Omental fat pad (tissue), 4 donors: ENCODE results near the gene LRRC59. TPM values are rescaled to one million over a fixed set of nuclear protein-coding genes. Genes with fewer than 3 reads are reported as not detected.

Source experiments
- ATAC-seq: fragments of 150-250 bp; one replicate; pipeline ENCODE4 v1.9.1; 2016; ENCODE audit warnings: mild to moderate bottlenecking, moderate library complexity; ENCODE audit not compliant: low FRiP score
- DNase-seq: peaks from one replicate; pipeline ENCODE4 v3.0.0-alpha.2; 2019; ENCODE audit warnings: low spot score
- CTCF ChIP-seq, 3 donors: fragments of 450-650 bp; IDR thresholded peaks; one replicate each; pipeline ENCODE4 v1.5.1; 2016 to 2017; ENCODE audit warnings: antibody characterized with exemption in 3 of 3, mild to moderate bottlenecking in 3 of 3, moderate library complexity in 2 of 3
- total RNA-seq, 4 donors: library from RNA; depleted of rRNA; stranded (reverse); fragments of >200 nt; gene quantifications; one replicate each; pipeline ENCODE4 v1.1.0, GENCODE V29; 2016

Gene LRRC59
- total RNA-seq, 4 donors from 2014 or later, result 53.6 to 193 (median 102) TPM

- no peak for TF ChIP-seq CTCF (IDR thresholded peaks at IDR 0.05)
- DNase-seq (no peak), ATAC-seq (no peak)
These were observed 23.6 kb downstream of the LRRC59 start for GRCh38 chr17:50373705-50374104.

- TF ChIP-seq CTCF (IDR thresholded peaks at IDR 0.05), result no peak
- DNase-seq (peak; percentile 80), ATAC-seq (peak; percentile 87)
These were observed 24.4 kb downstream of the LRRC59 start, which contains the start of the genes EME1 and MRPL27 for GRCh38 chr17:50372758-50373556. Gene EME1, plus strand, starts transcription at chr17:50373229. Its CDS starts 1,980 bp downstream, at chr17:50375209. Gene MRPL27, minus strand, starts transcription at chr17:50373184. Its CDS starts 14 bp downstream, at chr17:50373170.

- DNase-seq (no peak), ATAC-seq (no peak)
- no peak for TF ChIP-seq CTCF (IDR thresholded peaks at IDR 0.05)
These were observed 25.0 kb downstream of the LRRC59 start for GRCh38 chr17:50372222-50372757.

GRCh38 chr17:50371526-50371925 lies 25.8 kb downstream of the LRRC59 start:
- TF ChIP-seq CTCF (IDR thresholded peaks at IDR 0.05), result no peak
- DNase-seq, result no peak
- ATAC-seq, result no peak

- no peak for ATAC-seq
- DNase-seq, result no peak
- TF ChIP-seq CTCF (IDR thresholded peaks at IDR 0.05), result no peak
These were observed 27.3 kb downstream of the LRRC59 start for GRCh38 chr17:50370052-50370451.

GRCh38 chr17:50367401-50367800 lies 29.9 kb downstream of the LRRC59 start:
- DNase-seq (no peak), ATAC-seq (no peak)
- no peak for TF ChIP-seq CTCF (IDR thresholded peaks at IDR 0.05)
